ENCODE measurements around the gene TANC1. TPM values are rescaled to one million over a fixed set of nuclear protein-coding genes. Genes with fewer than 3 reads are reported as not detected.

The TANC1 gene
- total RNA-seq, 6 donors from 2014 or later = 41.6 to 101 (median 75.5) TPM

DNA sequence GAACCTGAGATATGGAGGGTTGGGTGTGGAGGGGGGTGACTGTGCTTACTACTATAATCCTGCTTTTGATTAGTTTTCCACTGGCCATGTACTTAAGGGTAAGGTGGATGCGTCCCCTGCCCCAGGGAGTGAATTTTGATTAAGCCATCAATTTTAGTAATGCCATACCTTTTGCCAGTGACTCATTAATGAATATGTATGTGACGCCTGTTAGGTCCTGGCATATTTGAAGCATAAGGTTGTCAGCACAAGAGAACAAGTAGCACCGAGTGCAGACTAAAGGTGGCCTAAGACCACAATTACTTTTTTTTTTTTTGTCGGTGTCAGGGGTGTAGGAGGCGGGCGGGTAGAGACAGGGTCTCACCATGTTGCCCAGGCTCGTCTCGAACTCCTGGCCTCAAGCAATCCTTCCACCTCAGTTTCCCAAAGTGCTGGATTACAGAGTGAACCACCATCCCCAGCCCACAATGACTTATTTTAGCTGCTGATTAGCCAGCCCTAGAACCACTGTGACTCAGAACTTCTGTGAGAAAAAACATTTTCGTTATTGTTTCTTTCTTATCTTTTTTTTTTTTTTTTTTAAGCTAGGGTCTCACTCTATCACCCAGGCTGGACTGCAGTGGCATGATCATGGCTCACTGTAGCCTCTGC lies 7.0 kb downstream of the TANC1 start:
- no peak for DNase-seq
- no peak overlapping the region for H3K4me3 ChIP-seq
- TF ChIP-seq POLR2A (IDR thresholded peaks at IDR 0.05) (no peak), EP300 (IDR thresholded peaks at IDR 0.05) (no peak), POLR2AphosphoS5 (IDR thresholded peaks at IDR 0.05) (no peak)
- TF ChIP-seq, protein P1, sequence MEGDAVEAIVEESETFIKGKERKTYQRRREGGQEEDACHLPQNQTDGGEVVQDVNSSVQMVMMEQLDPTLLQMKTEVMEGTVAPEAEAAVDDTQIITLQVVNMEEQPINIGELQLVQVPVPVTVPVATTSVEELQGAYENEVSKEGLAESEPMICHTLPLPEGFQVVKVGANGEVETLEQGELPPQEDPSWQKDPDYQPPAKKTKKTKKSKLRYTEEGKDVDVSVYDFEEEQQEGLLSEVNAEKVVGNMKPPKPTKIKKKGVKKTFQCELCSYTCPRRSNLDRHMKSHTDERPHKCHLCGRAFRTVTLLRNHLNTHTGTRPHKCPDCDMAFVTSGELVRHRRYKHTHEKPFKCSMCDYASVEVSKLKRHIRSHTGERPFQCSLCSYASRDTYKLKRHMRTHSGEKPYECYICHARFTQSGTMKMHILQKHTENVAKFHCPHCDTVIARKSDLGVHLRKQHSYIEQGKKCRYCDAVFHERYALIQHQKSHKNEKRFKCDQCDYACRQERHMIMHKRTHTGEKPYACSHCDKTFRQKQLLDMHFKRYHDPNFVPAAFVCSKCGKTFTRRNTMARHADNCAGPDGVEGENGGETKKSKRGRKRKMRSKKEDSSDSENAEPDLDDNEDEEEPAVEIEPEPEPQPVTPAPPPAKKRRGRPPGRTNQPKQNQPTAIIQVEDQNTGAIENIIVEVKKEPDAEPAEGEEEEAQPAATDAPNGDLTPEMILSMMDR (IDR thresholded peaks at IDR 0.05) = no peak
- ATAC-seq (ENCODE audit: low FRiP score in 2 of 2) = no peak
- H3K9me3 ChIP-seq = no peaks in the 10 kb centered on the region
- no peaks in the 10 kb centered on the region for H3K36me3 ChIP-seq
- peaks cover 28 to 56% (median 43%) of the 10 kb centered on the region in 4 donors for H3K4me1 ChIP-seq
- H3K27me3 ChIP-seq = no peaks in the 10 kb centered on the region
- 90 to 93% methylated on average over 9 of the region's 9 CpGs for WGBS, 2 donors
- H3K27ac ChIP-seq = no peak overlapping the region

DNA sequence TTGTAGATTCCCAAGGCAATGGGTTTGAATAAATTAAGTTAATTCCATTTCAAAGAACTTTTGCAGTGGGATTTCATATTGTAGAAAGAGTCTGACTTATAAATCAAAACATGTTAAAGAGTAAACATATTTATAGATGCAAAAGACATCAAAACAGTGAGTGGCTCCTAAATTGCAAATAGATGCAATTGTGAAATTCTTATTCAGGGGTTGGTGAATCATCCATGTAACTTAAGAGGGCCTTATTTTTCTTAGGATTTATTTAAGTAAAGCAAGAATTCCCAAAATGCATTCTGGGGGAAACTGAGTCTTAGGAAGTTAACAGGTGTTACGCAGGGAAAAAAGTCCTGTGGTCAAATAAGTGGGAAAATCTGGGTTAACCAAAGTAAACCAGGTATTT lies 11.3 kb downstream of the TANC1 start:
- no peak for DNase-seq
- Histone ChIP-seq H3K27ac (no peak overlapping the region), H3K36me3 (no peaks in the 10 kb centered on the region), H3K9me3 (no peaks in the 10 kb centered on the region), H3K27me3 (no peaks in the 10 kb centered on the region), H3K4me3 (no peak overlapping the region), H3K4me1 (peaks cover 13 to 49% (median 31%) of the 10 kb centered on the region in 4 donors)
- WGBS, 2 donors = 89 to 94% methylated on average over 1 of the region's 1 CpG
- ATAC-seq (ENCODE audit: low FRiP score in 2 of 2) = no peak
- TF ChIP-seq POLR2AphosphoS5 (IDR thresholded peaks at IDR 0.05) (no peak), EP300 (IDR thresholded peaks at IDR 0.05) (no peak), POLR2A (IDR thresholded peaks at IDR 0.05) (no peak)
- TF ChIP-seq, protein P1 (IDR thresholded peaks at IDR 0.05) = no peak

DNA sequence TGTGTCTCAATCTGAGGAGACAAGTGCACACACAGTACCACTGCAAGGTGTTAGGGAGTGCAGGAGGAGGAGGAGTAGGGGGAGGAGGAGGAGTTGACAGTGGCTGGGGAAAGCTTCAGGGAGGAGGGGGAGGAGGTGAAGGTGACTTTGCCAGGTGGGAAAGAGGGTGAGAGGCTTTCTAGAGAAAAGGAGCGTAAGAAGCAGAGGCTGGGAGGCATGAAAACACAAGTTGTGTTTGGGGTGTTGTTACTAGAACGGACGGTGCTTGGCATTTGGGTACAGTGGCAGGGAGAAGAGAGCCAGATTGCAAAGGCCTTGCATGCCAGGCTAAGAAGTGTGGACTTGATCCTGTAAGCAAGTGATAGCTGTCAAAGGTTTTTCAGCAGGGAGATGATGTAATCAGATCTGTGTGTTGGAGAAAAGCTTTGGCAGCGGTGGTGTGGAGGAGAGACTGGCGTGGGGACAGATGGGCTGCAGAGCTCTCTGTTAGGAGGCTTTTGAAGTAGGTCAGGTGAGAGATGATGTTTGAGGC lies 16.2 kb downstream of the TANC1 start:
- Histone ChIP-seq H3K27me3 (no peaks in the 10 kb centered on the region), H3K4me3 (no peak overlapping the region), H3K4me1 (peaks cover 36 to 59% (median 47%) of the 10 kb centered on the region in 4 donors), H3K9me3 (no peaks in the 10 kb centered on the region), H3K36me3 (no peaks in the 10 kb centered on the region), H3K27ac (peak overlapping the region in 1 of 4 donors; percentile 38)
- ATAC-seq (ENCODE audit: low FRiP score in 2 of 2) (peak in 1 of 2 donors; percentile 56), DNase-seq (peak in 1 of 2 donors; percentile 37)
- TF ChIP-seq POLR2A (IDR thresholded peaks at IDR 0.05) (no peak), POLR2AphosphoS5 (IDR thresholded peaks at IDR 0.05) (no peak), EP300 (IDR thresholded peaks at IDR 0.05) (no peak)
- TF ChIP-seq, protein P1 (IDR thresholded peaks at IDR 0.05) = no peak
- WGBS, 2 donors = 43 to 44% methylated on average over 5 of the region's 5 CpGs

DNA sequence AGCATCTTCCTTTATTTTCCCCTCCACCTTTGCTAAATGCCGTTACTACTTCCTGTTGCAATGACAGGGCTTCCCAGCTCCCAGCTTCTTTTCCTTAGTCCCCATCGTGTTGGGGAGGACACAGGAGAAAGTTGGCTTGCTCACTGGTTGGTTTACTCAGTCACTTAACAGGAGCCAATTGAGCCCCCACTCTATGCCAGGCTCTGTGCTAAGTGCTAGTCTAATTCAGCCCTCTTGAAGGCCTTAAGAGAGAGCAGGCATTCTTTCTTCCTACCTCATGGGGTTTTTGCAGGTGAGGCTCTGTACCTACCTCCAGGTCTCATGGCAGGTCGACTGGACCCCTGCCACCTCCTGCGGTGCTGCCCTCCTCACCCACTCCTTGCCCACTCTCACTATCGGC lies 20.1 kb downstream of the TANC1 start:
- Histone ChIP-seq H3K27ac (no peak overlapping the region), H3K4me3 (no peak overlapping the region), H3K4me1 (peaks cover 26 to 56% (median 46%) of the 10 kb centered on the region in 4 donors), H3K27me3 (no peaks in the 10 kb centered on the region), H3K36me3 (no peaks in the 10 kb centered on the region), H3K9me3 (no peaks in the 10 kb centered on the region)
- TF ChIP-seq EP300 (IDR thresholded peaks at IDR 0.05) = peak in 1 of 4 donors; percentile 38
- TF ChIP-seq, protein P1 (IDR thresholded peaks at IDR 0.05) = no peak
- no peak for TF ChIP-seq POLR2A (IDR thresholded peaks at IDR 0.05)
- no peak for TF ChIP-seq POLR2AphosphoS5 (IDR thresholded peaks at IDR 0.05)
- 46 to 48% methylated on average over 5 of the region's 5 CpGs for WGBS, 2 donors
- peak; percentile 8 to 68 for DNase-seq
- peak in 1 of 2 donors; percentile 64 for ATAC-seq (ENCODE audit: low FRiP score in 2 of 2)
